GM18505 (cell line): ENCODE results near the gene ABCB9.
A peak's percentile ranks its signal among the peaks of the same experiment; 100 is the strongest.
"Not testable (repeated sequence)": the region's sequence is repeated elsewhere in the genome, so short reads cannot be mapped to it uniquely, and the experiment has no call there.

Experiments used
- ATAC-seq: cut with Tn5 transposase; IDR thresholded peaks from one replicate; pipeline ENCODE4 v1.9.1; 2021; ENCODE audit not compliant: unreplicated experiment
- POLR2A ChIP-seq: IDR thresholded peaks from 4 replicates; pipeline ENCODE4 v1.6.1; 2011; ENCODE audit warnings: borderline replicate concordance; ENCODE audit not compliant: insufficient read depth, insufficient read length; ENCODE audit errors: extremely low read depth

Gene ABCB9

DNA sequence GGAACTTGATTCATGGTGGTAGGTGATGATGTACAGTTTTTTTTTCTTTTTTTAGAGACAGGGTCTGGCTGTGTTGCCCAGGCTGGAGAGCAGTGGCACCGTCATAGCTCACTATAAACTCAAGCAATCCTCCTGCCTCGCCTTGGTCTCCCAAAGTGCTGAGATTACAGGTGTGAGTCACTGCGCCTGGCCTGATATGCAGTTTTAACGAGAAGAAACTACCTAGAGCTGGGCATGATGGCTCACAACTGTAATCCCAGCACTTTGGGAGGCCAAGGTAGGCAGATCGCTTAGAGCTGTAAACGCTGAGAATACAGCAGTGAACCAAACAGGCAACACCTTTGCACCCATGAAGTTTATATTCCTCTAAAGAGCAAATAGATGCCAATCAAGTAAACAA lies 57.3 kb downstream of the ABCB9 start:
- TF ChIP-seq POLR2A = no peak
- no peak for ATAC-seq

DNA sequence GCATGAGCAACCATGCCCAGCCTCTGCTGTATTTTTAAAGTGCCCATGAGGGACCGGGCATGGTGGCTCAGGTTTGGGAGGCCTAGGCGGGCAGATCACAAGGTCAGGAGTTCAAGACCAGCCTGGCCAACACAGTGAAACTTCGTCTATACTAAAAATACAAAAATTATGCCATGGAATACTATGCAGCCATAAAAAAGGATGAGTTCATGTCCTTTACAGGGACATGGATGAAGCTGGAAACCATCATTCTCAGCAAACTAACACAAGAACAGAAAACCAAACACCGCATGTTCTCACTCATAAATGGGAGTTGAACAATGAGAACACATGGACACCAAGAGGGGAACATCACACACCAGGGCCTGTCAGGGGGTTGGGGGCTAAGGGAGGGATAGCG lies 61.0 kb downstream of the ABCB9 start:
- not testable (repeated sequence) for ATAC-seq

DNA sequence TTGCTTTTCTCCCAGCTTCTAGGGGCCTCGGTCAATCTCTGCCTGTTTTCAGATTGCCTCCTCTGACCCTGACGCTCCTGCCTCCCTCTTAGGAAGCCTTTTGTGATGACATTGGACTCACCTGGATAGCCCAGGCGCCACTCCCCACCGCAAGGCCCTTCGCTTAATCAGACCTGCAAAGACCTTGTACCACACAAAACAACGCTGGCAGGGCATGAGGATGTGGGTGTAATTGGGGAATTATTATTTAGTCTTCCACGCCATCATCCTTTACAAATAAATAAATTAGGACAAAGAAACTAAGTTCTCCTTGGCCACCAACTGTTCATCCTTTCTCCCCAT lies 62.6 kb downstream of the ABCB9 start:
- TF ChIP-seq POLR2A = no peak
- no peak for ATAC-seq

GRCh38 chr12:122902854-122903692 lies 63.2 kb downstream of the ABCB9 start:
- TF ChIP-seq POLR2A = no peak
- ATAC-seq = no peak

DNA sequence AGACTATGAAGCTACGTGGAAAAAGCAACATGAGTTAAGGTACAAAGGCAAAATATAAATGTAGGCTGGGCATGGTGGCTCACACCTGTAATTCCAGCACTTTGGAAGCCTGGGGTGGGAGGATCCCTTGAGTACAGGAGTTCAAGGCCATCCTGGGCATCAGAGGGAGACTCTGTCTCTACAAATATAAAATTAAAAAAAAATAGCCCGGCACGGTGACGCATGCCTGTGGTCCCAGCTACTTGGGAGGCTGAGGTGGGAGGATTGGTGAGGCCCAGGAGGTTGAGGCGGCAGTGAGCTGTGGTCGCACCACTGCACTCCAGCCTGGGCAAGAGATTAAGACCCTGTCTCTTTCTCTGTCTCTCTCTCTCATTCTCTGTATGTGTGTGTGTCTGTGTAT lies 66.4 kb downstream of the ABCB9 start:
- TF ChIP-seq POLR2A = no peak
- no peak for ATAC-seq

DNA sequence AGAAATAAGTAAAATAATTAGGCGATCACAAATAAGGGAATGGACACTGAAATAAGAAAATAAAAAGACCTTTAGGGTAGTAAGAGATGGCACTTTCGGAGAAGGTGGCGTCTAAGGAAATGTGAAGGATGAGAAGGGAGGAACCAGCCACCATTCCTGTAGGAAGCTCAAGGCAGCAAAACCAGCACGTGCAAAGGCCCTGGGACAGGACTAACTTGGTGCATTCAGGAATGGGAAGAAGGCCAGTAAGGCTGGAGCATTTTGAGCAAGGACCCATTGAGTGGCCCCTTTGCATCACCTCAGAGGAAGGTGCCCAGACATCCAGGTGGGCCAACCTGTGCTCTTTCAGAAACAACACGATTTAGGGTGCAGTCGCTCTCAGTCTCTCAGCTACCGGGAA lies 69.6 kb downstream of the ABCB9 start:
- no peak for ATAC-seq
- no peak for TF ChIP-seq POLR2A

- TF ChIP-seq POLR2A = peak; percentile 87
- no peak for ATAC-seq
Observed at GRCh38 chr12:122895704-122896636, 70.3 kb downstream of the ABCB9 start, which contains the start of gene VPS37B. Gene VPS37B (minus strand): TSS chr12:122896124. CDS start chr12:122896062, 62 bp downstream.

DNA sequence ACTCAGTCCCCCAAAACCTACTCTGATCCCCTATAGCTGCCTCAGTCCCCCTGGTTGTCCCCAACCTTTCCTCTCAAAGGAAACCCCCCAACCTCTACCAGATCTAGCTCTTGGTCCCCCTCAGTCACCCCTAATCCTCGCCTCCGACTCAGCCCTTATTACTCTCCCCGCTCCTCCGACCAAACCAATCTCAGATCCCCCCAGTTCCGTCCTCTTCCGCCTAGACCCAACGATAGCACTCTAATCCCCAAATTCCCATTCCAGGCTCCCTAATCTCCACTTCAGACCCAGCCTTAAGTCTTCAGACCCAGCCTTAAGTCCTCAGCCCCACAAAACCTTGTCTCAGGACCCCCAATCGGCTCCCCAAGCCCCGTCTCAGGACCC lies 71.0 kb downstream of the ABCB9 start:
- no peak for TF ChIP-seq POLR2A

DNA sequence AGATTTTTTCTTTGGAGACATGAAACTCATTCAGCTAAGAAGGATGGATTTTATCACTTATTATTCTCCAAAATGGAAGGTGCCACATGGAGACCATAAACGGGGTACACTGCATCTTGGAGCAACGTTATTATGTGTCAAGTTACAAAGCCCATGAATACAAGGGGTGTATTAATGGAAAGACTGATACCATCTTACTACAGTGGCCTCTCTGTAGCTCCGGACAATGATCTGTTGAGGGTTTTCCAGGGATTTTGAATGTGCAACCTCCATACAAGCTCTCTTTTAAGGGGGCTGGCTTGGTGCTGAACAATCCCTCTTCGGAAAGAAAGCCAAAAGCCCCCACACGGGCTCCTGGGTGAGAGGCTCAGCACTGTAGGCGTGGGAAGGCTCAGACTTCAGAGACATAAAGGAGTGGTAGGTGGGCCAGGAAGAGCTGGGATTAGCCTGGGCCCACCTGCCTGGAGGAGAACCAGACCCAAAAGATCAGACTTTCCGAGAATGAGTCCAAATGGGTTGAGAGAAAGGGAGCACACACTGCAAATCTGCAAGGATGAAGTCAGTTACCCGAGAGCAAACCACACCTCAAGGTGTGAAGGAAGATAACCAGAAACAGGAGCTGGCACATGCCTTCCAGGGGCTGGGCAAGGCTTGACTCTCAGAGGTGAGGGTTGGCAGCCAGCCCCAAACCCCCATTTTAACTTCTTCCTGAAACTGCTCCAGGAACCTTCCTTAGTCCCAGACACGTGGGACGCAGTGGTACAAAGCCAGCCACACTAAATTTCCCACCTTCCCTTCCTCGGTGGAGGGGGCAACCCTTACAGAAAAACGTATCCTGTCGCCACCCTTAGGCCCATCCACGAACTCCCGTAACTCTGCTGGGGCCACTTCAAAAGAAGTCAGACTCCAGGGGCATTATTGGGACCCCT lies 71.8 kb downstream of the ABCB9 start:
- TF ChIP-seq POLR2A = no peak
- ATAC-seq = no peak

More for the DNA sequence above, 71.0 kb downstream of the ABCB9 start:
- ATAC-seq = no peak

DNA sequence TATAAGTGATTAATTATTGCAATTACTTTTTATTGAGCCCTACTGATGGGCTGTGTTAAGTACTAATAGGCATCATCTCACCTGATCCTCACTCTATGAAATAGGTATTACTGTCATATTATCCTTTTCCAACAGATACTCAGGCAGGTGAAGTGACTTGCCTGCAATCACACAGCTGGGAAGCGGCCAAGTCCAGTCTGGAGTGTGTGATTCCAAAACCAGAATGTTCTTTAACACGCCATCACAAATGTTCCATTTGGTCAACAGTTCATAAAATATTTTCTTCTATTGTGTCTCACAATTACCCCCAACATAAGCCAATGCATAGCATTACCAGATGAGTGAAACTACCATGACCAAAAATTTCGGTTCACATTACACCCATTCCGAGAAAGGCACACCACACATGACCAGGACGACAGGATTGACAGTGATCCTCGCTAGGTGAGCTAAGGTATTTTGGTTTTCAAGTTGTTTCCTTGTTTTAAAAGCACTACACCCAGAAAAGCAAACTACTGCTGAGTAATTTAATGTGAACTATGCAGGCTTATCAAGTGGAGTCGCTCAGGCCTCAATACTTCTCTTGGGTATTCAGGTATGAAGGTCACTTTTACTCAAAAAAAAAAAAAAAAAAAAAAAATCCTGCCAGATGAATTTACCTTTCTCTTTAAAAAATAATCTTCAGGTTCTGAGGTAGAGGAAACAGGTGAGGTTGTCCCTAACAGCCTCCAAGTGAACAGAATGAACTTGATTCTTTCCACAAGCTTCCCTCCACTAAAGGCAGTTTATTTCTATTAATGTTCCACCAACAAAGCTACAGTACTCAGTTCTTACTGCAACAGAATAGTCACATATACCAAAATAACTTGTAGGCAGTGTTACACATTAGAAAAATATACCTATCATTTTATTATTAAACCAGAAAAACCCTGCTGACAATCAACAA lies 72.8 kb downstream of the ABCB9 start:
- ATAC-seq = no peak

GRCh38 chr12:122892724-122893123 lies 73.5 kb downstream of the ABCB9 start:
- not testable (repeated sequence) for ATAC-seq

More for the DNA sequence above, 72.8 kb downstream of the ABCB9 start:
- no peak for TF ChIP-seq POLR2A
